Neural progenitor cell (in vitro differentiated cells): ENCODE measurements around the gene EIF2AK3.

Source experiments
- CTCF ChIP-seq: fragments of 200-600 bp; sonication (generic); IDR thresholded peaks from 2 replicates; pipeline ENCODE4 v1.5.1; 2017; ENCODE audit warnings: antibody characterized with exemption, mild to moderate bottlenecking
- EZH2 ChIP-seq: fragments of 200-600 bp; sonication (generic); IDR thresholded peaks from 2 replicates; pipeline ENCODE4 v1.6.1; 2017; ENCODE audit warnings: antibody characterized with exemption, mild to moderate bottlenecking, moderate library complexity

- TF ChIP-seq CTCF: no peak
- TF ChIP-seq EZH2: no peak
These were observed 29.9 kb upstream of the EIF2AK3 start for GRCh38 chr2:88657131-88657530.
